ENCODE results near the gene BCAS3.

Gene BCAS3

DNA sequence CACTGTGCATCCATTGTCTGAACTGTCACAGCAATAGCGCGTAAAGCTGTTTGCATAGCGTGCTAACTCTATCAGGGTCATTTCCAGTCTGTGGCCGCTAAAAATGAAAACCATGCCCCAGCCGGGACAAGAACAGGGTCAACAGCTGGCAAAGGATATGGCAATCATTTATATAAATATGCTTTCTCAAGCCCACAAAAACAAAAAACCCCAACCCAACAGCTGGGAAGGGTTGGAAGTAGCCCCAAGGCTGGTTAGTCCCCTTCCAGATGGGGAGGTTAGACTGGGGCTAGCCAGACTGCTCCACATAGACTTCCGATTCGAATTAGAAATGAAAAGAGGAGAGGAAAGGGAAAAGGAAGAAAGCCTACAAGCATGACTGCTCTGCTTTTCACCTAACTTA, 518.7 kb downstream of the BCAS3 start:
- Histone ChIP-seq H3F3A (ENCODE audit: control insufficient read depth, insufficient read depth) (no peaks in the 10 kb centered on the region), H3K4me1 (ENCODE audit: control insufficient read depth, low read length) (no peaks in the 10 kb centered on the region), H3K9me3 (ENCODE audit: control insufficient read depth, insufficient read depth, low read length) (no peaks in the 10 kb centered on the region), H3K79me2 (ENCODE audit: control insufficient read depth, low read length) (no peaks in the 10 kb centered on the region), H3K4me2 (ENCODE audit: low read length) (no peak overlapping the region), H3K27me3 (ENCODE audit: control insufficient read depth, low read length) (0 out of 2 replicates have a peak, but pooled peaks cover 6% of the 10 kb centered on the region), H4K20me1 (ENCODE audit: control insufficient read depth, insufficient read depth, low read depth, low read length) (no peaks in the 10 kb centered on the region), H3K36me3 (ENCODE audit: control insufficient read depth, low read length) (no peaks in the 10 kb centered on the region), H3K27ac (ENCODE audit: low read depth, low read length) (no peak overlapping the region), H3K9me2 (replicated peaks; ENCODE audit: control insufficient read depth, low read length) (no peaks in the 10 kb centered on the region), H3K4me3 (ENCODE audit: low read length) (no peak overlapping the region)
- TF ChIP-seq EZH2phosphoT487 (IDR thresholded peaks at IDR 0.05; ENCODE audit: borderline replicate concordance, low read length) = no peak
- TF ChIP-seq, protein P1, sequence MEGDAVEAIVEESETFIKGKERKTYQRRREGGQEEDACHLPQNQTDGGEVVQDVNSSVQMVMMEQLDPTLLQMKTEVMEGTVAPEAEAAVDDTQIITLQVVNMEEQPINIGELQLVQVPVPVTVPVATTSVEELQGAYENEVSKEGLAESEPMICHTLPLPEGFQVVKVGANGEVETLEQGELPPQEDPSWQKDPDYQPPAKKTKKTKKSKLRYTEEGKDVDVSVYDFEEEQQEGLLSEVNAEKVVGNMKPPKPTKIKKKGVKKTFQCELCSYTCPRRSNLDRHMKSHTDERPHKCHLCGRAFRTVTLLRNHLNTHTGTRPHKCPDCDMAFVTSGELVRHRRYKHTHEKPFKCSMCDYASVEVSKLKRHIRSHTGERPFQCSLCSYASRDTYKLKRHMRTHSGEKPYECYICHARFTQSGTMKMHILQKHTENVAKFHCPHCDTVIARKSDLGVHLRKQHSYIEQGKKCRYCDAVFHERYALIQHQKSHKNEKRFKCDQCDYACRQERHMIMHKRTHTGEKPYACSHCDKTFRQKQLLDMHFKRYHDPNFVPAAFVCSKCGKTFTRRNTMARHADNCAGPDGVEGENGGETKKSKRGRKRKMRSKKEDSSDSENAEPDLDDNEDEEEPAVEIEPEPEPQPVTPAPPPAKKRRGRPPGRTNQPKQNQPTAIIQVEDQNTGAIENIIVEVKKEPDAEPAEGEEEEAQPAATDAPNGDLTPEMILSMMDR (IDR thresholded peaks at IDR 0.05; ENCODE audit: low read depth, low read length, poor library complexity, severe bottlenecking) = no peak

DNA sequence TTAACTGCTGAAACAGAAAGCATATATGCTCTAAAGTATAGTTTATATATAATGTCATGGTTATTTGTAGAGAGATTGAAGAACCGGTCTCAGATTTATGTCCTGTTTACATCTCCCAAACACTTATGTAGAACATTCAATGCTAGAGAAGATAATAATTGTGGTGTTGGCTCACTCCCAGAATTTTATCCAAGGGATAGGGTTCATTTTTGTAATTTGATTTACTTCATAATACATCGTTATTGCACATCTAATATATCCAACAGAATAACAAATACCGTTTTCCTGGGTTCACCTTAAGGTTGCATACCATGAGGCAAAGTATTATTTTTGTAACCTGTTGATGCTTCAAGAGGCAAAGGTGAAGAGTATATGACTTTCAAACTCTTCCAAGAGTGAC, 519.1 kb downstream of the BCAS3 start:
- Histone ChIP-seq H3K27ac (ENCODE audit: low read depth, low read length) (no peak overlapping the region), H3K4me1 (ENCODE audit: control insufficient read depth, low read length) (no peaks in the 10 kb centered on the region), H4K20me1 (ENCODE audit: control insufficient read depth, insufficient read depth, low read depth, low read length) (no peaks in the 10 kb centered on the region)

DNA sequence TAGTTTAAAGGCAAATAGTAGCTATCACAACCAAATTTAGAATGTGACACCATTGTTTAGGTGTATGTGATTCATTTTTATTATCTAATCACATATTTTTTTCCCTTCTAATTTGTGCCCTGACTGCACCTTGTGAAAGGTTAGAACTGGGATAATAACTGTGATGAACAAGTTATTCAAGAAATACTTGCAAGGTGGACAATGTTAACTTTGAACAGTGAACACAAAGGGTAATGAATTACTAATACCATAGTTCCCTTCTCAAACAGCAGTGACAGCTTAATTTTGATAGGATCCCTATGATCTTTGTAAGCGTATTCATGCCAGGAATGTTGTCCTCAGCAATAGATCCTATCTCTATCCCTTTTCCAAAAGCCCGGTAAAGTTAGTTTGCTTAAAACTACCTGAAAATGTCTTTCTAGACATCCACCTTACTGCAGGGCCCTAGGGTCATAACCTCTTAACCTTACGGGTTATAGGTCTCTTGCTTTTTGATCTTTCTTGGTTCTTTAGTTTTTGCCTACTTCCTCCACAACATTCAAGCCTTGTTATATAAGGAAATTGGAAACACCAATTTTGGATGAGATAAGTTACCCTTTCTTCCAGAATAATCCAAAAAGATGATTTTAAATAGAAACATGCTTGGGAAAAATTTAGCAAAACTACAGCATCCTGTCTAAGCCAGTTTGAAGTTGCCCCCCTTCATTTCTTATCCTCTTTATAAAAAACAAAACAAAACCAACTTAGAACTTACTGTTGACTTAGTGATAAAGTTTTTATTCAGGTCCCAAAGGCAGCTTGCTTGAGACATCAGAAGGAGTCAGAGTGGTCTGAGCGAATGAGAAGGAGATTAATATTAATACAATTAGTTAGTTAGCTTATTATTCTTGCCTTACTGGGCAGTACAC, 522.0 kb downstream of the BCAS3 start:
- Histone ChIP-seq H3F3A (ENCODE audit: control insufficient read depth, insufficient read depth) (no peaks in the 10 kb centered on the region), H3K27ac (ENCODE audit: low read depth, low read length) (no peak overlapping the region), H3K9me2 (replicated peaks; ENCODE audit: control insufficient read depth, low read length) (no peaks in the 10 kb centered on the region), H3K4me1 (ENCODE audit: control insufficient read depth, low read length) (no peaks in the 10 kb centered on the region), H3K9me3 (ENCODE audit: control insufficient read depth, insufficient read depth, low read length) (no peaks in the 10 kb centered on the region), H3K36me3 (ENCODE audit: control insufficient read depth, low read length) (no peaks in the 10 kb centered on the region), H3K4me3 (ENCODE audit: low read length) (no peak overlapping the region), H4K20me1 (ENCODE audit: control insufficient read depth, insufficient read depth, low read depth, low read length) (no peaks in the 10 kb centered on the region), H3K27me3 (ENCODE audit: control insufficient read depth, low read length) (0 out of 2 replicates have a peak, but pooled peaks cover 6% of the 10 kb centered on the region), H3K79me2 (ENCODE audit: control insufficient read depth, low read length) (no peaks in the 10 kb centered on the region), H3K4me2 (ENCODE audit: low read length) (no peak overlapping the region)
- TF ChIP-seq, protein P1 (IDR thresholded peaks at IDR 0.05; ENCODE audit: low read depth, low read length, poor library complexity, severe bottlenecking) = no peak
- TF ChIP-seq EZH2phosphoT487 (IDR thresholded peaks at IDR 0.05; ENCODE audit: borderline replicate concordance, low read length) = no peak

More for the DNA sequence above, 519.1 kb downstream of the BCAS3 start:
- TF ChIP-seq, protein P1 (IDR thresholded peaks at IDR 0.05; ENCODE audit: low read depth, low read length, poor library complexity, severe bottlenecking) = no peak
- TF ChIP-seq EZH2phosphoT487 (IDR thresholded peaks at IDR 0.05; ENCODE audit: borderline replicate concordance, low read length) = no peak
- no peaks in the 10 kb centered on the region for H3K36me3 ChIP-seq (ENCODE audit: control insufficient read depth, low read length)
- H3K27me3 ChIP-seq (ENCODE audit: control insufficient read depth, low read length) = 0 out of 2 replicates have a peak, but pooled peaks cover 6% of the 10 kb centered on the region
- H3K9me2 ChIP-seq (replicated peaks; ENCODE audit: control insufficient read depth, low read length) = no peaks in the 10 kb centered on the region
- no peaks in the 10 kb centered on the region for H3K79me2 ChIP-seq (ENCODE audit: control insufficient read depth, low read length)
- no peak overlapping the region for H3K4me2 ChIP-seq (ENCODE audit: low read length)
- no peaks in the 10 kb centered on the region for H3F3A ChIP-seq (ENCODE audit: control insufficient read depth, insufficient read depth)
- H3K4me3 ChIP-seq (ENCODE audit: low read length) = no peak overlapping the region
- H3K9me3 ChIP-seq (ENCODE audit: control insufficient read depth, insufficient read depth, low read length) = no peaks in the 10 kb centered on the region

All from DOHH2 (cell line).